ENCODE results near the gene CCSER2. TPM values are rescaled to one million over a fixed set of nuclear protein-coding genes. Genes with fewer than 3 reads are reported as not detected.

The CCSER2 gene
- total RNA-seq, 1 experiment from 2014 or later = 56.6 TPM

GRCh38 chr10:84415539-84416244, 87.3 kb downstream of the CCSER2 start:
- no peaks in the 10 kb centered on the region for H3K9me2 ChIP-seq (ENCODE audit: insufficient read depth)
- 0 out of 2 replicates have a peak, but pooled peaks cover 9% of the 10 kb centered on the region for H3K36me3 ChIP-seq (ENCODE audit: low read depth)
- H3K27ac ChIP-seq = no peak overlapping the region
- DNase-seq = no peak
- H3F3A ChIP-seq (ENCODE audit: insufficient read depth, low read depth) = no peaks in the 10 kb centered on the region
- H3K9me3 ChIP-seq (ENCODE audit: insufficient read depth, low read depth) = peaks cover 22% of the 10 kb centered on the region; the same call in 1 of the 2 replicates
- H3K4me2 ChIP-seq = no peak overlapping the region
- H3K4me3 ChIP-seq = no peak overlapping the region
- H3K27me3 ChIP-seq (ENCODE audit: insufficient read depth, low read depth) = no peaks in the 10 kb centered on the region
- H3K79me2 ChIP-seq (ENCODE audit: low read depth) = no peaks in the 10 kb centered on the region
- BruUV-seq (replicated peaks) = no TSS peak
- ChIA-PET POLR2A (ENCODE audit: unreplicated experiment) (no interaction called here), CTCF (no interaction called here)
- intact Hi-C loops (cut with micrococcal nuclease; ENCODE audit: unreplicated experiment) = no loop called here
- no peaks in the 10 kb centered on the region for H3K4me1 ChIP-seq (replicated peaks; ENCODE audit: insufficient read depth)
- H2AFZ ChIP-seq = no peak overlapping the region
- TF ChIP-seq EZH2 (IDR thresholded peaks at IDR 0.05; ENCODE audit: low read depth) (no peak), CTCF (conservative IDR thresholded peaks at IDR 0.05) (no peak)
- H4K20me1 ChIP-seq (ENCODE audit: insufficient read depth) = no peaks in the 10 kb centered on the region

DNA sequence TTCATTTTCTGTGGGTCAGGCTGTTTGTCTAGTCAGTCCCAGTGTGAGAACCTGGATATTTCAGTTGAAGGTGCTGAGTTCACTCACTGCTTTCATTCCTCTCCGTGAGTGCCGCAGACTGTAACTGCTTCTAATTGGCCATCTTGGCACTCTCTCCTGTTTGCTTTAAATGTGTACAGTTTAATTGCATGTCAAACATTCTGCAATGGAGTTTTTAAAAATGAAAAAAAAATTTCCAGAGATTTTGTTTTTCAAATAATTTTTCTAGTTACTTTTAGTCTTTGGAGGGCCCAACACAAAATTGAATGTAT, 87.8 kb downstream of the CCSER2 start:
- no TSS peak for BruUV-seq (replicated peaks)
- Histone ChIP-seq H3K4me3 (no peak overlapping the region), H3K27ac (no peak overlapping the region), H3K4me1 (replicated peaks; ENCODE audit: insufficient read depth) (no peaks in the 10 kb centered on the region), H3K36me3 (ENCODE audit: low read depth) (0 out of 2 replicates have a peak, but pooled peaks cover 9% of the 10 kb centered on the region), H3F3A (ENCODE audit: insufficient read depth, low read depth) (no peaks in the 10 kb centered on the region), H3K9me2 (ENCODE audit: insufficient read depth) (no peaks in the 10 kb centered on the region), H4K20me1 (ENCODE audit: insufficient read depth) (no peaks in the 10 kb centered on the region), H3K27me3 (ENCODE audit: insufficient read depth, low read depth) (no peaks in the 10 kb centered on the region), H2AFZ (no peak overlapping the region), H3K79me2 (ENCODE audit: low read depth) (no peaks in the 10 kb centered on the region), H3K9me3 (ENCODE audit: insufficient read depth, low read depth) (peaks cover 25% of the 10 kb centered on the region), H3K4me2 (no peak overlapping the region)
- DNase-seq = no peak
- intact Hi-C loops (cut with micrococcal nuclease; ENCODE audit: unreplicated experiment) = no loop called here
- ChIA-PET CTCF (no interaction called here), POLR2A (ENCODE audit: unreplicated experiment) (no interaction called here)
- TF ChIP-seq EZH2 (IDR thresholded peaks at IDR 0.05; ENCODE audit: low read depth) (no peak), CTCF (conservative IDR thresholded peaks at IDR 0.05) (no peak)

DNA sequence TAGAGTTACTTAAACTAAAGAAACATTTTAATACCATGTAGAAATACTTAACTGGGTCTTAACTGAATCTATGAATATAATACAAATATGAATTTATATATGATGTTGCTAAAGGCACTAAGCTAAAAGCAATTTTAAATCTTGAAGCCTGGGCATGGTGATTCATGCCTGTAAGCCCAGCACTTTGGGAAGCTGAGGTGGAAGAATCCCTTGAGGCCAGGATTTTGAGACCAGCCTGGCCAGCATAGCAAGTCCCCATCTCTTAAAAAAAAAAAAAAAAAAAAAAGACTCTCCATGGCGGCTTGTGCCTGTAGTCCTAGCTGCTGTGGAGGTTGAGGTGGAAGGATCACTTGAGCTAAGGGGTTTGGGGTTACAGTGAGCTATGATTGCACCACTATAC, 95.3 kb downstream of the CCSER2 start:
- no peak overlapping the region for H3K27ac ChIP-seq
- TF ChIP-seq CTCF (conservative IDR thresholded peaks at IDR 0.05) = no peak
- no peak for TF ChIP-seq EZH2 (IDR thresholded peaks at IDR 0.05; ENCODE audit: low read depth)
- peaks cover 6% of the 10 kb centered on the region; the same call in 1 of the 2 replicates for H3K9me3 ChIP-seq (ENCODE audit: insufficient read depth, low read depth)
- POLR2A ChIA-PET (ENCODE audit: unreplicated experiment) = no interaction called here
- intact Hi-C loops (cut with micrococcal nuclease; ENCODE audit: unreplicated experiment) = loop anchor here (1.0 kb wide), 2 partner anchors 71 to 104 kb away; no protein-coding TSS in a partner anchor
- no peaks in the 10 kb centered on the region for H4K20me1 ChIP-seq (ENCODE audit: insufficient read depth)
- no peak overlapping the region for H2AFZ ChIP-seq
- H3F3A ChIP-seq (ENCODE audit: insufficient read depth, low read depth) = no peaks in the 10 kb centered on the region
- no TSS peak for BruUV-seq (replicated peaks)
- CTCF ChIA-PET = interaction anchor here (0.6 to 2.6 kb wide), 2 partner anchors 113 to 114 kb away, joined by 3 to 11 read pairs; no protein-coding TSS in a partner anchor
- no peak overlapping the region for H3K4me3 ChIP-seq
- DNase-seq = no peak
- H3K36me3 ChIP-seq (ENCODE audit: low read depth) = no peaks in the 10 kb centered on the region
- no peaks in the 10 kb centered on the region for H3K9me2 ChIP-seq (ENCODE audit: insufficient read depth)
- H3K4me1 ChIP-seq (replicated peaks; ENCODE audit: insufficient read depth) = peaks cover 18% of the 10 kb centered on the region
- no peaks in the 10 kb centered on the region for H3K79me2 ChIP-seq (ENCODE audit: low read depth)
- no peaks in the 10 kb centered on the region for H3K27me3 ChIP-seq (ENCODE audit: insufficient read depth, low read depth)
- no peak overlapping the region for H3K4me2 ChIP-seq
